Suprapubic skin (tissue), 4 donors: ENCODE results near the gene PPARGC1A.

Source experiments
- EP300 ChIP-seq: sonication (generic); formaldehyde crosslinking; IDR thresholded peaks from one replicate; pipeline ENCODE4 v1.6.1; 2017; ENCODE audit warnings: antibody characterized with exemption
- POLR2A ChIP-seq, 2 donors: fragments of 450-650 bp; IDR thresholded peaks; one replicate each; pipeline ENCODE4 v1.6.1; 2017; ENCODE audit warnings: antibody characterized with exemption in 2 of 2, mild to moderate bottlenecking in 2 of 2, moderate library complexity in 2 of 2
- POLR2AphosphoS5 ChIP-seq, 3 donors: sonication (generic); formaldehyde crosslinking; IDR thresholded peaks; one replicate each; pipeline ENCODE4 v1.6.1; 2017; ENCODE audit warnings: antibody characterized with exemption in 3 of 3
- TF ChIP-seq, protein P1 (sequence below), 2 donors: fragments of 200-600 bp in 1 of 2; fragments of 450-650 bp in 1 of 2; sonication (generic) in 1 of 2; IDR thresholded peaks; one replicate each; pipeline ENCODE4 v1.5.1; 2016 to 2019; ENCODE audit warnings: antibody characterized with exemption in 2 of 2, mild to moderate bottlenecking in 1 of 2, moderate library complexity in 1 of 2

GRCh38 chr4:23818097-23818885 lies 71.6 kb downstream of the PPARGC1A start:
- TF ChIP-seq, protein P1, sequence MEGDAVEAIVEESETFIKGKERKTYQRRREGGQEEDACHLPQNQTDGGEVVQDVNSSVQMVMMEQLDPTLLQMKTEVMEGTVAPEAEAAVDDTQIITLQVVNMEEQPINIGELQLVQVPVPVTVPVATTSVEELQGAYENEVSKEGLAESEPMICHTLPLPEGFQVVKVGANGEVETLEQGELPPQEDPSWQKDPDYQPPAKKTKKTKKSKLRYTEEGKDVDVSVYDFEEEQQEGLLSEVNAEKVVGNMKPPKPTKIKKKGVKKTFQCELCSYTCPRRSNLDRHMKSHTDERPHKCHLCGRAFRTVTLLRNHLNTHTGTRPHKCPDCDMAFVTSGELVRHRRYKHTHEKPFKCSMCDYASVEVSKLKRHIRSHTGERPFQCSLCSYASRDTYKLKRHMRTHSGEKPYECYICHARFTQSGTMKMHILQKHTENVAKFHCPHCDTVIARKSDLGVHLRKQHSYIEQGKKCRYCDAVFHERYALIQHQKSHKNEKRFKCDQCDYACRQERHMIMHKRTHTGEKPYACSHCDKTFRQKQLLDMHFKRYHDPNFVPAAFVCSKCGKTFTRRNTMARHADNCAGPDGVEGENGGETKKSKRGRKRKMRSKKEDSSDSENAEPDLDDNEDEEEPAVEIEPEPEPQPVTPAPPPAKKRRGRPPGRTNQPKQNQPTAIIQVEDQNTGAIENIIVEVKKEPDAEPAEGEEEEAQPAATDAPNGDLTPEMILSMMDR (IDR thresholded peaks at IDR 0.05) = no peak
- TF ChIP-seq POLR2A (IDR thresholded peaks at IDR 0.05) (no peak), POLR2AphosphoS5 (IDR thresholded peaks at IDR 0.05) (no peak), EP300 (no peak)
